Ishikawa (cell line): ENCODE data around the gene C2CD3.

Experiments
- CEBPB ChIP-seq: IDR thresholded peaks from 2 replicates; pipeline ENCODE4 v1.6.1; 2012
- CREB1 ChIP-seq: IDR thresholded peaks from 2 replicates; pipeline ENCODE4 v1.6.1; 2012; ENCODE audit warnings: low read depth
- EGR1 ChIP-seq: IDR thresholded peaks from 2 replicates; pipeline ENCODE4 v1.6.1; 2012
- EP300 ChIP-seq: IDR thresholded peaks from 2 replicates; pipeline ENCODE4 v1.6.1; 2012; ENCODE audit warnings: borderline replicate concordance
- FOXM1 ChIP-seq: IDR thresholded peaks from 2 replicates; pipeline ENCODE4 v1.6.1; 2012; ENCODE audit warnings: low read depth, borderline replicate concordance
- NFIC ChIP-seq: IDR thresholded peaks from 2 replicates; pipeline ENCODE4 v1.6.1; 2012
- RAD21 ChIP-seq: IDR thresholded peaks from 2 replicates; pipeline ENCODE4 v1.6.1; 2012; ENCODE audit warnings: low read depth
- REST ChIP-seq: IDR thresholded peaks from 2 replicates; pipeline ENCODE4 v1.6.1; 2012; ENCODE audit warnings: low read depth, mild to moderate bottlenecking
- TAF1 ChIP-seq: IDR thresholded peaks from 2 replicates; pipeline ENCODE4 v1.6.1; 2012; ENCODE audit warnings: low read depth, mild to moderate bottlenecking
- TCF12 ChIP-seq: IDR thresholded peaks from 2 replicates; pipeline ENCODE4 v1.6.1; 2012; ENCODE audit warnings: low read depth
- TEAD4 ChIP-seq: IDR thresholded peaks from 2 replicates; pipeline ENCODE4 v1.6.1; 2012
- USF1 ChIP-seq: IDR thresholded peaks from 2 replicates; pipeline ENCODE4 v1.6.1; 2012
- YY1 ChIP-seq: IDR thresholded peaks from 2 replicates; pipeline ENCODE4 v1.6.1; 2012; ENCODE audit warnings: low read depth
- ZBTB7A ChIP-seq: IDR thresholded peaks from 2 replicates; pipeline ENCODE4 v1.6.1; 2012; ENCODE audit warnings: low read depth
- TF ChIP-seq, protein P1 (sequence below): IDR thresholded peaks from 2 replicates; pipeline ENCODE4 v1.6.1; 2012

C2CD3 gene

GRCh38 chr11:74134661-74135060, 36.1 kb downstream of the C2CD3 start:
- TF ChIP-seq EGR1 (no peak), USF1 (no peak), REST (no peak), TEAD4 (no peak), EP300 (no peak), CREB1 (no peak), RAD21 (no peak), FOXM1 (no peak), TCF12 (no peak), NFIC (no peak), YY1 (no peak), CEBPB (no peak), TAF1 (no peak), ZBTB7A (no peak)
- TF ChIP-seq, protein P1, sequence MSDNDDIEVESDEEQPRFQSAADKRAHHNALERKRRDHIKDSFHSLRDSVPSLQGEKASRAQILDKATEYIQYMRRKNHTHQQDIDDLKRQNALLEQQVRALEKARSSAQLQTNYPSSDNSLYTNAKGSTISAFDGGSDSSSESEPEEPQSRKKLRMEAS = no peak

DNA sequence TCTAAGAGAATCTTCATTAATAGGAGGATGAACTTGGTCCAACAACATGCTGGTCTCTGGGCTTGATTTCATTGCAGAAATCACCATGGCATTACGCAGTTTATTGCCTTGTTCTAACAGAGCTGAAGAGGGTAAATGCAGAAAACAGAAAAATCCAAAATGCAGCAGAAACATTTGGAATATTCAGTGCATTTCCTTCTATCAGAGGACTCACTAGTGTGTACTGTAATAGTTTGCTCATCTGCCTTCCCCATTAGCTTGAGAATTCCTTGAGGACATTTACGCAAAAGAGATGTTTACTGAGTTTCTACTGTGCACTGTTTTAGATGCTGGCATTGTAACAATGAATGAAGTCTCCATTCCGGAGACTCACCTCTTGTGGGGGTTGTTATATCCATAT, 37.4 kb downstream of the C2CD3 start:
- no peak for TF ChIP-seq REST

- TF ChIP-seq TEAD4 = no peak
Observed at GRCh38 chr11:74132833-74133232, 38.0 kb downstream of the C2CD3 start.

GRCh38 chr11:74123008-74123448, 47.8 kb downstream of the C2CD3 start:
- no peak for TF ChIP-seq TAF1
- TF ChIP-seq TCF12 = no peak
- no peak for TF ChIP-seq YY1
- no peak for TF ChIP-seq FOXM1
- TF ChIP-seq ZBTB7A = no peak

GRCh38 chr11:74121804-74122203, 49.0 kb downstream of the C2CD3 start:
- TF ChIP-seq EGR1 (no peak), CEBPB (no peak), TEAD4 (no peak), FOXM1 (no peak), ZBTB7A (no peak), TAF1 (no peak), YY1 (no peak), NFIC (no peak), TCF12 (no peak), REST (no peak)
- TF ChIP-seq, protein P1 = no peak

GRCh38 chr11:74116719-74117118, 54.1 kb downstream of the C2CD3 start:
- no peak for TF ChIP-seq EP300
- no peak for TF ChIP-seq TCF12
- no peak for TF ChIP-seq FOXM1
- TF ChIP-seq TEAD4 = no peak
- no peak for TF ChIP-seq ZBTB7A
- TF ChIP-seq, protein P1 = no peak
- no peak for TF ChIP-seq EGR1
- TF ChIP-seq CREB1 = no peak
- TF ChIP-seq YY1 = no peak
- TF ChIP-seq USF1 = no peak
- no peak for TF ChIP-seq REST
- TF ChIP-seq NFIC = no peak
